GM12892 (cell line): ENCODE data around the gene KDM4D.

Experiments
- POLR2A ChIP-seq: IDR thresholded peaks from 2 replicates; pipeline ENCODE4 v1.6.1; 2011; ENCODE audit warnings: low read depth, low read length, control low read depth
- POLR2AphosphoS5 ChIP-seq: IDR thresholded peaks from 2 replicates; pipeline ENCODE4 v1.6.1; 2011; ENCODE audit warnings: low read depth, low read length, control low read depth
- TAF1 ChIP-seq: IDR thresholded peaks from 2 replicates; pipeline ENCODE4 v1.6.1; 2011; ENCODE audit warnings: low read depth, mild to moderate bottlenecking, control low read depth, low read length, borderline replicate concordance

GRCh38 chr11:94959179-94959578, 14.3 kb upstream of the KDM4D start:
- no peak for TF ChIP-seq POLR2AphosphoS5
- TF ChIP-seq TAF1 = no peak
- no peak for TF ChIP-seq POLR2A
